MM.1S (cell line): Measurements from ENCODE around the gene MYOZ3.
A peak's percentile ranks its signal among the peaks of the same experiment; 100 is the strongest.

Experiments
- DNase-seq: peaks from one replicate; pipeline ENCODE4 v3.0.0-alpha.2; 2015
- H2AFZ ChIP-seq: fragments of 300-600 bp; sonication (generic); 2 replicates; pipeline ENCODE4 v1.6.0; 2016; ENCODE audit warnings: antibody characterized with exemption, low read length
- H3F3A ChIP-seq: fragments of 300-600 bp; sonication (generic); 2 replicates; pipeline ENCODE4 v1.6.1; 2016; ENCODE audit warnings: mild to moderate bottlenecking, antibody characterized with exemption, low read length, moderate library complexity, mixed read lengths; ENCODE audit not compliant: insufficient read depth
- H3K27ac ChIP-seq: fragments of 300-600 bp; sonication (generic); 2 replicates; pipeline ENCODE4 v1.5.1; 2016; ENCODE audit warnings: mild to moderate bottlenecking, low read length
- H3K27me3 ChIP-seq: fragments of 300-600 bp; sonication (generic); replicated peaks from 2 replicates; pipeline ENCODE4 v1.6.0; 2016; ENCODE audit warnings: low read length; ENCODE audit not compliant: insufficient read depth
- H3K36me3 ChIP-seq: fragments of 300-600 bp; sonication (generic); replicated peaks from 2 replicates; pipeline ENCODE4 v1.6.1; 2016; ENCODE audit warnings: mild to moderate bottlenecking, low read length, mixed read lengths; ENCODE audit not compliant: insufficient read depth
- H3K4me1 ChIP-seq: fragments of 300-600 bp; sonication (generic); 2 replicates; pipeline ENCODE4 v1.6.1; 2016; ENCODE audit warnings: low read length, mixed read lengths
- H3K4me2 ChIP-seq: fragments of 300-600 bp; sonication (generic); 2 replicates; pipeline ENCODE4 v1.6.0; 2016; ENCODE audit warnings: low read depth, low read length
- H3K4me3 ChIP-seq: fragments of 300-600 bp; sonication (generic); 2 replicates; pipeline ENCODE4 v1.5.1; 2016; ENCODE audit warnings: low read length, mixed read lengths
- H3K79me2 ChIP-seq: fragments of 300-600 bp; sonication (generic); 2 replicates; pipeline ENCODE4 v1.6.1; 2016; ENCODE audit warnings: mixed run types, low read length, mixed read lengths
- H3K9ac ChIP-seq: fragments of 300-600 bp; sonication (generic); 2 replicates; pipeline ENCODE4 v1.6.1; 2016; ENCODE audit warnings: low read length, mixed read lengths
- H3K9me2 ChIP-seq: fragments of 300-600 bp; sonication (generic); replicated peaks from 2 replicates; pipeline ENCODE4 v1.6.1; 2016; ENCODE audit warnings: mild to moderate bottlenecking, low read length, mixed read lengths; ENCODE audit not compliant: insufficient read depth
- H3K9me3 ChIP-seq: fragments of 300-600 bp; sonication (generic); replicated peaks from 2 replicates; pipeline ENCODE4 v1.6.1; 2016; ENCODE audit warnings: mild to moderate bottlenecking, low read length, mixed read lengths; ENCODE audit not compliant: insufficient read depth
- H4K20me1 ChIP-seq: fragments of 300-600 bp; sonication (generic); 2 replicates; pipeline ENCODE4 v1.6.1; 2016; ENCODE audit warnings: mild to moderate bottlenecking, low read length, moderate library complexity, mixed read lengths; ENCODE audit not compliant: insufficient read depth
- CTCF ChIP-seq: fragments of 300-600 bp; sonication (generic); IDR thresholded peaks from 2 replicates; pipeline ENCODE4 v1.5.1; 2016; ENCODE audit warnings: antibody characterized with exemption, low read length, mixed read lengths
- EZH2 ChIP-seq: fragments of 300-600 bp; sonication (generic); optimal IDR thresholded peaks from 2 replicates; pipeline ENCODE3; 2017; ENCODE audit warnings: low read depth, mild to moderate bottlenecking, antibody characterized with exemption, low read length, mixed read lengths
- EZH2phosphoT487 ChIP-seq: fragments of 300-600 bp; sonication (generic); IDR thresholded peaks from 2 replicates; pipeline ENCODE4 v1.6.1; 2018; ENCODE audit warnings: antibody characterized with exemption, low read length

The MYOZ3 gene

DNA sequence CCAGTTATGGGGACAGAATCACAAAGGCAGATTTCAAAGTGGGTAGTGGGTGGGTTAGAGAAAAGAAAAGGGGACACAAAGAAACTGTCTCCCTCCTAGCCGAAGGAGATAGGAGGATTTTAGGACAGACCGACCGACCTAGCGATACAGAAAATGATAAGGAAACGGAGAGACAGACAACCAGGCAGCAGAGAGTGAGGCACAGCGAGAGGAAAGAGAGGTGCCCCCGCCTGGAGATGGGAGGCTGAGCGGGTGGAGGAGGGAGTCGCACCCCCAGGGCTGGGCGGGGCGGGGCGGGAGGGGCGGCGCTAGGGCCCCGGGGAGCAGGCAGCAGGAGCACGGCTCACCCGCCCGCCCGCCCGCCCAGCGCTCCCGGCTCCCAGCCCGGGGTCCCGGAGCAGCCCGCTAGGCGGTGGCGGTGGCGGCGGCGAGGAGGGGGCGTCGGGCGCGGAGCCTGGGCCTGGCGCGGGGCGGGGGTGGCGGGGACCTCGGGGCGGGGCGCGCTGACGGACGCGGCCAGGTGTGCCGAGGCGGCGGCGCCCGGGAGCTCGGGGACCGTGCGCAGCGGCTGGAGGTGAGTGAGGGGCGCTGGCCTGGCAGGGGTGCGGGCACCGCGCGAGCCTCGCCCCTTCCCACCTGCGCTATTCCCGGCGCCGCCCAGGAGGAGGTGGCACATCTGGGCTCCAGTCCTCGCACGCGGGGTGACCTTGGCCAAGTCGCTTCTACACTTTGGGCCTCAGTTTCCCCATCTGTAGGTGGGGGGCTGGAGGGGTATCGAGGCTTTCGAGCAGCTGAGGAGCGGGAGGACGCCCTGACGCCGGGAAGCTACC is 36.5 kb upstream of the MYOZ3 start:
- Histone ChIP-seq H3K79me2 (no peaks in the 10 kb centered on the region), H4K20me1 (no peaks in the 10 kb centered on the region), H2AFZ (no peak overlapping the region), H3K4me1 (peaks cover 7% of the 10 kb centered on the region; the same call in 1 of the 2 replicates), H3K27ac (no peak overlapping the region), H3K4me3 (peak overlapping the region; percentile 52; the same call in 1 of the 2 replicates), H3K27me3 (peaks cover 9% of the 10 kb centered on the region), H3K9ac (no peak overlapping the region), H3K4me2 (peak overlapping the region; percentile 95), H3K36me3 (no peaks in the 10 kb centered on the region), H3K9me3 (no peaks in the 10 kb centered on the region), H3K9me2 (no peaks in the 10 kb centered on the region), H3F3A (0 out of 2 replicates have a peak, but pooled peaks cover 6% of the 10 kb centered on the region)
- no peak for DNase-seq
- TF ChIP-seq EZH2 = no peak
- no peak for TF ChIP-seq EZH2phosphoT487
- TF ChIP-seq CTCF = no peak

DNA sequence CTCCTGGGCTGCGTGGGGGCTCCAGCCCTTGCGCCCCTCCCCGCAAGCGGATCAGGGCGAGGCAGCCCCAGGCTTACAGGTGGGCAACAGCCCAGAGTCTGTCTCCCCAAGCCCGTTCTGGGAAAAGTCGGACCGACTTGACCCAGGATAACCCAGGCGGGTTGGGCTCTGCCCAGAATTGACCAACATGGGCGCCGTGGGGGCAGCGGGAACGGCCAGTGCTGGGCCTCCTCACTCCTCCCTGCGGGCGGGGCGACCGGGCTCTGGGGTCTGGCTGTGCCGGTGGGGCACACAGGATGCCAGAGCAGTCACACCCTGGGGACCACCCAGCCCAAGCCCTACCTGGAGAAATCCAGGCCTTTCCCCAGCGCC is 35.9 kb upstream of the MYOZ3 start:
- H3K9me2 ChIP-seq = no peaks in the 10 kb centered on the region
- H3K9me3 ChIP-seq = no peaks in the 10 kb centered on the region
- no peak overlapping the region for H3K9ac ChIP-seq
- peaks cover 8% of the 10 kb centered on the region for H3K27me3 ChIP-seq
- no peaks in the 10 kb centered on the region for H4K20me1 ChIP-seq
- peak overlapping the region; percentile 95 for H3K4me2 ChIP-seq
- H2AFZ ChIP-seq = no peak overlapping the region
- TF ChIP-seq EZH2phosphoT487 (no peak), CTCF (no peak)
- H3F3A ChIP-seq = 0 out of 2 replicates have a peak, but pooled peaks cover 6% of the 10 kb centered on the region
- peaks cover 7% of the 10 kb centered on the region; the same call in 1 of the 2 replicates for H3K4me1 ChIP-seq
- H3K27ac ChIP-seq = no peak overlapping the region
- DNase-seq = no peak
- peak overlapping the region; percentile 52; the same call in 1 of the 2 replicates for H3K4me3 ChIP-seq
- H3K36me3 ChIP-seq = no peaks in the 10 kb centered on the region
- H3K79me2 ChIP-seq = no peaks in the 10 kb centered on the region

- Histone ChIP-seq H4K20me1 (no peaks in the 10 kb centered on the region), H3K79me2 (no peaks in the 10 kb centered on the region), H3K9me3 (no peaks in the 10 kb centered on the region), H3K27ac (no peak overlapping the region), H2AFZ (no peak overlapping the region), H3K9me2 (no peaks in the 10 kb centered on the region), H3K9ac (no peak overlapping the region), H3F3A (0 out of 2 replicates have a peak, but pooled peaks cover 6% of the 10 kb centered on the region), H3K4me3 (no peak overlapping the region), H3K27me3 (peaks cover 3% of the 10 kb centered on the region; the same call in 1 of the 2 replicates), H3K4me1 (peaks cover 7% of the 10 kb centered on the region; the same call in 1 of the 2 replicates), H3K36me3 (no peaks in the 10 kb centered on the region), H3K4me2 (no peak overlapping the region)
- no peak for DNase-seq
- TF ChIP-seq EZH2 = no peak
- no peak for TF ChIP-seq EZH2phosphoT487
- TF ChIP-seq CTCF = no peak
Observed at GRCh38 chr5:150625831-150626746, 35.0 kb upstream of the MYOZ3 start.
